ENCODE measurements around the gene DDX3X. TPM values are rescaled to one million over a fixed set of nuclear protein-coding genes. Genes with fewer than 3 reads are reported as not detected.

The DDX3X gene
- total and polyA plus RNA-seq, 9 of the 15 experiments (the other 6 are each of a cell fraction or from before 2014, with no cell fraction given) = 51.3 to 232 (median 138) TPM

- H3K9ac ChIP-seq (ENCODE audit: insufficient read depth in 1 of 2, low read depth in 2 of 2, low read length in 2 of 2) = peak overlapping the region in 1 of 2 experiments; percentile 64; a peak in 1 of 4 replicates
- in situ Hi-C loops (cut with MboI) = no loop called here
- H4K20me1 ChIP-seq (replicated peaks; ENCODE audit: control insufficient read depth, insufficient read depth, low read length) = no peaks in the 10 kb centered on the region
- H3K79me2 ChIP-seq (ENCODE audit: control insufficient read depth, insufficient read depth, low read length) = no peaks in the 10 kb centered on the region
- POLR2A ChIA-PET = no interaction called here
- no peak overlapping the region for H3K27ac ChIP-seq (ENCODE audit: extremely low read depth, low read depth, low read length)
- peaks cover 2 to 19% of the 10 kb centered on the region in 2 experiments; a peak in 4 of 5 replicates for H3K4me1 ChIP-seq (replicated peaks in 1 of 2; ENCODE audit: control insufficient read depth in 2 of 2, insufficient read depth in 2 of 2, low read length in 2 of 2)
- H3K27me3 ChIP-seq (ENCODE audit: control insufficient read depth in 2 of 2, insufficient read depth in 2 of 2, low read length in 2 of 2) = no peaks in the 10 kb centered on the region
- H3K9me3 ChIP-seq (replicated peaks; ENCODE audit: control insufficient read depth, insufficient read depth, low read depth, low read length) = no peaks in the 10 kb centered on the region
- no TSS peak for BruUV-seq (replicated peaks)
- no peaks in the 10 kb centered on the region for H3K36me3 ChIP-seq (ENCODE audit: control insufficient read depth, insufficient read depth, low read length)
- WGBS (ENCODE audit: insufficient coverage, low coverage, missing lambda C conversion rate) = 9% methylated on average over 4 of the region's 5 CpGs
- no peak overlapping the region; the same call in 1 of the 2 replicates for H3K4me2 ChIP-seq (ENCODE audit: insufficient read depth, low read length)
- no peaks in the 10 kb centered on the region for H3K9me1 ChIP-seq (ENCODE audit: control insufficient read depth, insufficient read depth, low read length)
- FAIRE-seq = no peak
- intact Hi-C loops (cut with micrococcal nuclease) = no loop called here
- CTCF ChIA-PET (ENCODE audit: low intra/inter-chr PET ratio) = no interaction called here
- H3K4me3 ChIP-seq = no peak overlapping the region
- DNase-seq (ENCODE audit: extremely low read depth in 1 of 4, low spot score in 3 of 4) = peak in 3 of 4 experiments; percentile 15 to 52 (median 18)
- peak overlapping the region; percentile 64 for H2AFZ ChIP-seq (ENCODE audit: low read depth, low read length)
- no peak; the same call in 2 of the 3 replicates for ATAC-seq
- TF ChIP-seq POLR2A (conservative IDR thresholded peaks at IDR 0.05) (no peak), HOMEZ (CRISPR knock-in tag; IDR thresholded peaks at IDR 0.05) (no peak), GATA2 (CRISPR knock-in tag; IDR thresholded peaks at IDR 0.05) (0 out of 2 replicates have a peak, but pooled peaks have one; percentile 9), NR2C2 (CRISPR knock-in tag; IDR thresholded peaks at IDR 0.05) (no peak), NR2C2 (tag; IDR thresholded peaks at IDR 0.05) (peak; percentile 74), HNRNPL (IDR thresholded peaks at IDR 0.05; ENCODE audit: low read depth, low read length) (no peak), ATF3 (IDR thresholded peaks at IDR 0.05) (peak; percentile 89), ATF3 (CRISPR knock-in tag; conservative IDR thresholded peaks at IDR 0.05) (no peak), ZC3H4 (CRISPR knock-in tag; IDR thresholded peaks at IDR 0.05; ENCODE audit: borderline replicate concordance) (no peak), ZNF280A (IDR thresholded peaks at IDR 0.05; ENCODE audit: low read depth, partially characterized antibody) (no peak), BRD4 (IDR thresholded peaks at IDR 0.05) (no peak), NFE2 (IDR thresholded peaks at IDR 0.05; ENCODE audit: low read depth) (0 out of 2 replicates have a peak, but pooled peaks have one; percentile 8), JUNB (CRISPR knock-in tag; conservative IDR thresholded peaks at IDR 0.05) (0 out of 2 replicates have a peak, but pooled peaks have one; percentile 15), L3MBTL2 (IDR thresholded peaks at IDR 0.05) (0 out of 2 replicates have a peak, but pooled peaks have one; percentile 21), KAT7 (CRISPR knock-in tag; IDR thresholded peaks at IDR 0.05; ENCODE audit: borderline replicate concordance) (no peak), SAP30 (IDR thresholded peaks at IDR 0.05; ENCODE audit: borderline replicate concordance, insufficient read depth, low read depth, low read length, poor library complexity, severe bottlenecking) (no peak)
Observed at GRCh38 chrX:41381685-41382084, 47.7 kb downstream of the DDX3X start.
